ENCODE results near the gene CYP27C1. TPM values are rescaled to one million over a fixed set of nuclear protein-coding genes. Genes with fewer than 3 reads are reported as not detected.
A peak's percentile ranks its signal among the peaks of the same experiment; 100 is the strongest.

CYP27C1 gene
- total and polyA plus RNA-seq, 2 of the 13 experiments (the other 11 are each of a cell fraction or from before 2014, with no cell fraction given) = not detected

GRCh38 chr2:127197475-127198385 lies 22.4 kb downstream of the CYP27C1 start (continued):
- TF ChIP-seq ARID5B (CRISPR knock-in tag; IDR thresholded peaks at IDR 0.05) (0 out of 2 replicates have a peak, but pooled peaks have one; percentile 17), ZNF121 (CRISPR knock-in tag; IDR thresholded peaks at IDR 0.05) (peak; percentile 38; the same call in 1 of the 2 replicates), NONO (IDR thresholded peaks at IDR 0.05) (no peak), NONO (CRISPR knock-in tag; conservative IDR thresholded peaks at IDR 0.05) (no peak), RAD21 (CRISPR knock-in tag; IDR thresholded peaks at IDR 0.05) (peak; percentile 87), IRF9 (CRISPR knock-in tag; IDR thresholded peaks at IDR 0.05; ENCODE audit: borderline replicate concordance) (peak; percentile 68; the same call in 1 of the 2 replicates), NAIF1 (CRISPR knock-in tag; IDR thresholded peaks at IDR 0.05; ENCODE audit: borderline replicate concordance) (peak; percentile 67; the same call in 1 of the 2 replicates), HNRNPK (IDR thresholded peaks at IDR 0.05; ENCODE audit: low read depth, low read length, poor library complexity, severe bottlenecking) (no peak), SOX13 (IDR thresholded peaks at IDR 0.05) (no peak), SOX13 (CRISPR knock-in tag; conservative IDR thresholded peaks at IDR 0.05 in 1 of 2, IDR thresholded peaks at IDR 0.05 in 1 of 2) (no peak), GATAD1 (CRISPR knock-in tag; IDR thresholded peaks at IDR 0.05) (peak; percentile 31; the same call in 1 of the 2 replicates), MNT (IDR thresholded peaks at IDR 0.05) (0 out of 2 replicates have a peak, but pooled peaks have one; percentile 13), KDM2A (CRISPR knock-in tag; IDR thresholded peaks at IDR 0.05; ENCODE audit: borderline replicate concordance, low read depth) (peak; percentile 64; the same call in 1 of the 2 replicates), BHLHE40 (IDR thresholded peaks at IDR 0.05; ENCODE audit: low read length) (peak; percentile 59; the same call in 1 of the 2 replicates), MAFK (conservative IDR thresholded peaks at IDR 0.05 in 1 of 2, IDR thresholded peaks at IDR 0.05 in 1 of 2; ENCODE audit: low read length in 2 of 2) (no peak), ZNF280B (CRISPR knock-in tag; IDR thresholded peaks at IDR 0.05; ENCODE audit: borderline replicate concordance) (no peak), PATZ1 (CRISPR knock-in tag; IDR thresholded peaks at IDR 0.05) (no peak)

Measured in HepG2 (cell line).